ENCODE measurements around the gene PLCB2. TPM values are rescaled to one million over a fixed set of nuclear protein-coding genes. Genes with fewer than 3 reads are reported as not detected.

PLCB2 gene
- polyA plus RNA-seq, 1 donor, result 7.9 TPM

DNA sequence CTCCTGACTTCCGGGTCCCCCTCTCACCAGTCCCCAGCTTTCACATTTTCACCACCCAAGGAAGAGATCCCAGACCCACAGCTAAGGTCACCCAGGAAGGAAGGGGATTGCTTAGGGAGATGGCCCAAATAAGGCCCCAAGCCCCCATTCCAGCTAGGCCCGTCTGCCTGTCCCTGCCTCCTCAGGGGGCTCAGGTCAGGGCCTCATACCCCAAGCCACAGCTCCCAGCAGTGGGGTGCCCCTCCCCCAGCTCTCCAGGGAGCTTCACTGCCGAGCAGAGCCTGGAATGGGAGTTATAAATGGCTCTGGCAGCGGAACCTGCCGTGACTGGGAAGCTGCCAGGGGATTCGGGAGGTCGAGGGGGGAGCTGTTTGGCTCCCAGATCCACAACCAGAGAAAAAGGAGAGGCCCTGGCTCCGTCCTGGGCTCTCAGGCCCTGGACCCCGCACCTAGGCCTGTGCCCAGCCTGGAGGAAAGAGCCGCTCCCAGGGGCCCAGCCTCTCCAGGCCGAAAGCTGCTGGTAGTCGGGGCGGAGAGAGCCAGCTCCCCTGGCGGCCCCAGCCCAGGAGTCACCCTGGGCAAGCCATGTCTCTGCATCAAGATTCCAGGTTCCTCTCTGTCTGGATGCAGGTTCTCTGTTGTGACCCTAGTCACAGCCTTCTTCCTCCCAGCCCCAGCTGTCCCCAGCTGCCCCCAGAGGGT, 32.5 kb upstream of the PLCB2 start:
- peak; percentile 56 for DNase-seq

DNA sequence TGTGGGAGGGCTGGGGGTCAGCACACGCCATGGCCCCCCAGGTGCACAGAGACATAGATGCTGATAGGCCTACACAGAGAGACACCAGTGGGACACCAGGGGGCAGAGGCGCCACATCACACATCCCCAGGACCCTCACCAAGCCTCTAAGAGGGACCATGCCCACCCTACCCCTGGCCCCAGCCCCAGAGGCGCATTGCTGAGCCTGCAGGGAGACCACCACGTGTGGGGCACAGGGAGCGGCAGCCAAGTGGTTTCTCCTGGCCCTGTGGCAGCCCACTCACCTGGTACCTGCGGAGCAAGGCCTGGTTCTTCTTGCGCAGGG, 31.8 kb upstream of the PLCB2 start:
- DNase-seq, result no peak

DNA sequence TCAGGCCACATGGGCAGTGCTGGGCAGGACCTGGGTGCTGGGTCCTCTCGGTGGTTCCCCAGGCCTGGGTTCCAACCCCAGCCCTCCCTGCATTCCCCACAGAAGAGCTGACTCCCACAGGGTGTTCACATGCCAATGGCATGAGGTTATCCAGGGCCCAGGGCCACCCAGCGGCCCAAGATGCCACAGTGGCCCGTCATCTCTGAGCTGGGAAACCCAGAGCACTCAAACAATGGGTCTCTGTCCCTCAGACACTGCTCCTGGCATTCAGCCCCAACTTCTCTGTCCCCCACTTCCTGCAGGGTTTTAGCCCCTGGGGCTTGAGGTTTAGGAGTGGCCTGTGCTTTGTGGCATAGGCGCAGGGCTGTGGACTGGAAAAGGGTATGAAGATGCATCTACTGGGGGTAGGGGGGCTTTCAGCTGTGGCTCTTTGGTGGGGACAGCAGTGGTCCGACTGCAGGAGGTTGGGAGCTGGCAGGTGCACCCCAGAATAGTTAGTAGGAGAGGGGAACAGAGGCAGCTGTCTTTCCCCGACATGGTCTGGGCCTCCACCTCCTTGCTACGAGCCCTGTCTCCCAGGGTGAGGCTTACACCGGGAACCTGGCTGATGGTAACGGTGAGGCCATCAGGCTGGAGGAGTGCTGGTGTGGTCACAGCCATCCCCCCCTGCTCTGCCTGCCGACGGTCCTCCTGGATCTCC, 31.3 kb upstream of the PLCB2 start:
- DNase-seq, result no peak

DNA sequence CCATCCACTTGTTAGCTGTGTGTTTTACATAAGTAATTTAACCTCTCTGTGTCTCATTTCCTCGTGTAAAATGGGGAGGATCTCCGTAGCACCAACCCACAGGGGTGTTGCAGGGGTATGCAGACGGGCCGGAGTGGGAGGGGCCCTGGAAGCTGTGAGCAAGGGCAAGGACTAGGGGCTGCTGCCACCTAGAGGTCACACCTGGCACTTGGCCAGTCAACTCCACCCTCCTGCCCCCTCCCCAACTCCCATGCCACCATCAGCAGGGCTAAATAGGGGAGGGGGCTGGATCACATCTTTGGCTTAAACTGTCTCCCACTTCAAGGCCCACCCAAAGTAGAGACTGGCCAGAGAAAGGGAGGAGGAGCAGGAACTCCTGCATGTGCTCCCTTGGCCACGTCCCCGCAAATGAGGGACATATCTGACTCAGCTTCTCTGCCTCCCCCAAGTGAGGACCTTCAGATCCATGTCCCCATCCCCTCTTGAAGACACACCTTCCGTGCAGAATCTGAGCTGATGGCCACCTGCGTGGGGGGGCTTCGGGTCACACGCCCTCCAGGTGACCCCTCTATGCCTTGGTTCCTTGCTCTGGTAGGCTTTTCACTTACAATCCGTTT, 30.4 kb upstream of the PLCB2 start:
- DNase-seq, result peak; percentile 49

DNA sequence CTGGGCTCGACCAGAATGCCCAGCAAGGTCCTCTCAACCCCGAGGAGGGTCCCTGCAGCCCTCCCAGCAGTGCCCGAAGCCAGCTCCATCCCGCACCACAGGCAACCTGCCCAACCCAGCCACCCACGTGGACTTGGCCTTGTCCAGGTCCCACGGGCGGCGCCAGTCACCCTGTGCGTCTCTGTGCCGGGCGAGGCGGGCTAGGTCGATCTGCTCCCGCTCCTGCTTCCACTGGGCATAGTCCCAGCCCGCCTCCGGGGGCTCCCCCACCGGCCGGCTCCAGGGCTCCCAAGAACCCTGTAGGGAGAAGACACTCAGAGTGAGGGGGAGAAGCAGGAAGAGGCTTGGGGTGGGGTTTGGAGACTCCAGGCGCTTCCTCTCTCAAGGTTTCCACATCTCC, 29.9 kb upstream of the PLCB2 start:
- no peak for DNase-seq

DNA sequence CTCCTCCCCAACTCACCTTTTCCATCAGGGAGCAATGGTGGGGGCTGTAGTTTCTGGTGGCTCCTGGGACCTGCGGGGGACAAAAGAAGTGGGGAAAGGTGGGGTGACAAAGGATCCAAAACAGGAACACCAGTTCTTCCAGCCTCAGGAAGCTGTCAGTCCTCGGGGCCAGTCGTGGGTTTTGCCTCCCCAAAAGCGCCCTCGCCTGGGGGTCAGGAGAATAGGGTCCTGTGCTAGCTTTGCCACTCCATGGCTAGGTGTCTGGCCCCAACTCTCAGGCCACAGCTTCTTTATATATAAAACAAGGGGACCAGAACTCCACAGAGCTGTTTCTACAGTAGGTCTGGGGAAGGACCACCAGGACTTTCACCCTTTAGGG, 29.0 kb upstream of the PLCB2 start:
- DNase-seq, result no peak

DNA sequence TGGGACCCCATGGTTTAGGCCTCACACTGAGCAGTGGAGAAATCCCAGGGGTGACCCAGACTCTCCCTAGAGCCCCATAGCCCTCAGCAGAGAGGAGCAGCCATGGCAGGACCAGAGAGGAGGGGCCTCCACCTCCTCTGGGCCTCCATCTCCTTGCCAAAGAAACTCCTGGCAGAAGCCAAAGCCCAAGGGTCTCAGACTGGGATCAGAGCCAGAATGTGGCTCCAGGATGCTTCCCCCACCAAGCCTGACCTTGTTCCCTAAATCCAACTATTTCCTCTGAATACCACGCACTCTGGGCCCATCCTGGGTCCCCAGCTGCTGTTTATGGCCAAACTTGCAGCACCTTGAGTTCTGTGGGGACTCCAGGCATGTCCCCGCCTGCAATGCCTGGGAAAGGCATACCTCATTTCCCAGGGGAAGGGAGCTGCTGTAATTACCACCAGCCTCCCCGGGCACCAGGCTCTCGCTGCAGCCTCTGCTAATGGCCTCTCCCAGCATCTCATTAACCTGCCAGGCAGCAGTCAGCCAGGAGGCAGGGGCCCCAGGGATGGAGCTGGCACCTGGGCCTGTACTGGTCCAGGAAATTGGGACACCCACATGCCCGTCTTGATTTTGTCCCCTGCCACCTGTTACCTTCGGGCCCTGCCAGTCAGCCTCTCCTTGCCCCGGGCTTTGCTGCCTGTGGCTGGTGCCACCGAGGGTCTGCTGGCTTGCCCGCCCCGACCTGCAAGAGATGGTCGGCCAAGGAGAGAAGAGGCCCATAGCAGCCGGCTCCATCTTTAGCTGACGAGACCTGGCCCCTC, 28.4 kb upstream of the PLCB2 start:
- DNase-seq, result no peak

DNA sequence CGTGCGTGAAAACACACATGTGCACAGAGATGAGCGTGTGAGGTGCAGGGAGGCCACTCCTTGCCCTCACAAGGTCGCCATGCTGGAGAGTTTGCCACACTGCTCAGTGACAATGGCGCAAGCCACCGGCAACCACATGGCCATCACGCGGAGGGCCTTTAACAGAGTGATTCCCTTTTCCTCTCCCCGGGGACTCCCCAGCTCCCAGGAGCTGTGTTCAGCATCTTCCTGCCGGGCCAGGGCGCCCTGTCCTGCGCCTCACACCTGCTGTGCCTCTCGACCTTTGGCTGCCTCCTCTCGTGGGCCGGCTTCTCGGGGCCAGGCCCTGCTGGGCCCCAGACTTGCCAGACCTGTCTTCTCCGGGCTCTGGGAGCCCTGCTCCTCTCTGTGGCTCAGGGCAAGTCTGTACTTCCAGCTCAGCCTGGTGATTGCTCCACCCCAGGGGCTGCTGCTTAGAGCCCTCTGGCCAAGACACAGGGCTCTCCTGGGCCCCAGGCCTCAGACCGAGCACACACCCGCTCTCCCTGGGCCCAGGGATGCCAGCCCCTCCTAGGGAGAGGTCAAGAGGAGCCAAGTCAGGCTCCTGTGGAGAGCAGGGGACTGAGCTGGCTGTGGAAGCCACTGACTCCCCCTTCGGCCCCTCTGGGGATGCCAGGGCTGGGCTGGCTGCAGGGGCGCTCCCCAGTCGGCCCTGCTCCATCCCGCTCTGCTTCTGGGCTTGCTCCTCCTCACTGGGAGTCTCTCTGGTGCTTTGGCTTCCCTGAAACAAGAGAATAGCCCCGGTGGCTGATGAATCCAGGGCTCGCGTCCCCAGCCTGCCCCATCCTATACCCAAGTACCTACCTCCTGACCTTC, 27.4 kb upstream of the PLCB2 start:
- DNase-seq, result no peak

DNA sequence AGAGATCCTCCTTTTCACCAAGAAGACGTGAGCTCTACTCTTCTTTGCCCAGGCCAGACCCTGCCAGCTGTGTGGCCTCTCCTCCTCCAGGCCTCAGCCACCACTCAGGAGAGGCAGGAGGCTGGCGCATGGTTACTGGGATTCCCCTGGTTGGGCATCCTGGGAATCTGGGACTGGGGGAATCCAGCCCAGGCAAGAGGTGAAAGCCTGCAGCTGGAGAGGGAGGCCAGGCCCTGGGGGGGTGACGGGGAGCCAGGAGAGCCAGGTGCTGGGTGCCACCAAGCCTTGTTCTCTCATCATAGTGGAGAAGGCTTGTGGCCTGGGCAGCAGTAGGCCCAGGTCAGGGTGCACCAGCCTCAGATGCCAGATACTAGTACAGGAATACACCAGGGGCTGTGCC, 26.8 kb upstream of the PLCB2 start:
- no peak for DNase-seq

DNA sequence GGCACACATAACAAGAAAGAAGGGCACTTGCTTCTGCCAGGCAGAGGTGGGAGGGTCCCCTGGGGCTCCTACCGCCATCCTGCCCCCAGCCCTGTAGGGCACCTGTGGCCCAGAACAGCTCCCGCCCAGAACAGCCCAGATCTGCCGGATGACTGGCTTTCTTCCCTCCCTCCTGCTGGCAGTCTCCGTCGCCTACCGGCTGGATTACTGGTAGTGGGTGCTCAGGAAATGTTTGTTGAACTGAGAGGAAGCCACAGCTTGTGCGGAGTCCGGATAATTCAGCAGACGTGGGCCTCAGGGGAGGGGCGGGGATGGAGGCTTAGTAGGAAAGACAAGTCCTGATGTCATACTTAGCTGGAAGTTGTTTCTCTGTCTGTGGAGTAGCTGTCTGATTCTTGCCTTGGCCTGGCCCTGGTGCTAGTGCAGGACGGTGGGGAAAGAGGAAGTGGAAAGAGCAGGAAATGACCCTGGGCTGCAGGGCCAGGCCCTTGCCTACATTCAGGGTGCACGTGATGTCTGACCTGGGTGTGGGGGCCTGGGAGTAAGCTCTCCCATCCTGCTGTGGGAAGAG, 26.3 kb upstream of the PLCB2 start:
- DNase-seq, result peak; percentile 76

DNA sequence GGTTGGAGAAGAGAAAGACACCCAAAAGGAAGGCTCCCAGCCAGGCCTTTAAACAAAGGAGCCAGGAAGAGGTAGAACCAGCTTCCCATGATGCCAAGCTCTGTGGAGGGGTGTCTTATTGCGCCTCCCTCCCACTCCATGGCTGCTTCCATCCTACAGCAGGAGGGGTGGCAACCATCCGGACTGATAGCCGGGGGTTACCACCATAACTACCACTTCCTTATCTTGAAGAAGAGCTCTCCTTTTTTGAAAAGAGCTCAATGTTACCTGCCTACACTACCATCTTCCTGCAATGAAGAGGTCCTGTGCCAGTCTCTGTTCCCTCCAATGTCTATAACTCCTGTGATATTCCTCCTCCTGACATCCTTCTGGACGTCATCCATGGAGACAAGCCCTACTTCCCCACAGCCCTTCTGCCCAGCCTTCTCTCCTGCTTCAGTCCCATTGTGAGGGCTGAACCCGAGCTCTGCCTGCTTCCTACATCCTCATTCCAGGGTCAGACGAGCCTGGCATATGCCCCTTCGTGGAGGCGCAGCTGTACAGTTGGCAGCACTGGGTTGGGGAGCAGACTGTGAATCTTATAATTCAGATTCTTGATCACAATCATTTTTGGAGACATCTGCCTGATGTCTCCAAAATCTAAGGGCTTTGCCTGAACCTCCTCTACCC, 24.5 kb upstream of the PLCB2 start:
- no peak for DNase-seq

DNA sequence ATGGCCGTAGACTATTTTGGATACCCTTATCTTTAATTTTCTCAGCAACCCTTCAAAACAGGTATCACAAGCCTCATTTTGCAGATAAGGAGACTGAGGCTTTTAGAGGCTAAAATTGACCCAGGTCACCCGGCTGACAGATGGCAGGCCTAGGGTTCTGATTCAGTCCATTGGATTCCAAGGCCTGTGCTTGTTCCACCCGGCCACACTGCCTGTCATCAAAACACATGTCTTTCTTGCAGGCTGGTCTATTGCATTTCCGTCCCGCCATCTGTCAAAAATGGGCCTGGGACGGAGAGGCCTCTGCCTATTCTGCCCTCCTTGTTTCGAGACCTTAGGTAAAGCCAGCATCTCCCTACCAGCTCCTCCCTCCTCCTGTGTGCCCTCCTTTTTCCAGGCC, 23.9 kb upstream of the PLCB2 start:
- DNase-seq, result no peak

DNA sequence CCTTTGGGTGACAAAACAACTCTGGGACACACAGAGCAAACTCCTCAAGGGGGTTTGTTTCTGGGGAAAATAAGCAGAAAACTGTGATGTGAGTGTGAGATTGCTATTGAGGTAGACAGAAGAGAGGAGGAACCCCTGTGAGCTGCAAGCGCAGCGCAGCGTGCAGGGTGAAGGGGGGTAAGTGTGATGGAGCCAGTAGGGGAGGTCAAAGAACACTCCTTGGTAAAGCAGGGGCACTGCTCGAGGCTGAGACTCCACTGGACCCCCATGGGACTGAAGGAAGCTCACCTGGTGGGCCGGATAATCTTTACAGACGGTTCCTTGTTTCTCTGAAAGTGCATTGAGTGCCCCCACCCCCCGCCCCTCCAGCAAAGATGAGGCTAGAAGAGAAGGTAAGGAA, 23.3 kb upstream of the PLCB2 start:
- no peak for DNase-seq

DNA sequence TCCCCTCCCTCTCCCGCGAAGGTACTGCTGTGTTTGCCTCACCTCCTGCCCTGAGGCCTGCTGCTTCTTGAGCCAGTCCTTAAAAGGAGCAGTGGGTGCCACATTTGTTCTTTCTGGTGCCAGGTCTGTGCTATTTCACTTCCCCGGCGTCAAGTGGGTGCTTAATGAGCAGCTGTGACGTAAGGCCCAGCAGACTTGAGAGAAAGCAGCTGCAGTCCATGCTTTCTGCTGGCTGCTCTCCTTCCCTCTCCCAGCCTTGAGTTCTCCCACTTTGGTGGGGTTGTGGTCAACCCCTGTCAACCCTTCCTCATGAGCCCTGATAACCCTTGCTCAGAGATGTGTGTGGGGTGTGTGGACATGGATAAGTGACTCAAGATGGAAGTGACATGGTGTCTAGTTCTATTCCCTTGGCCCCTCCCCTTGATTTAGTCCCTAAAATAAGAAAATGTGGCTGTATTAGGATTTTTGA, 22.7 kb upstream of the PLCB2 start:
- DNase-seq, result no peak

DNA sequence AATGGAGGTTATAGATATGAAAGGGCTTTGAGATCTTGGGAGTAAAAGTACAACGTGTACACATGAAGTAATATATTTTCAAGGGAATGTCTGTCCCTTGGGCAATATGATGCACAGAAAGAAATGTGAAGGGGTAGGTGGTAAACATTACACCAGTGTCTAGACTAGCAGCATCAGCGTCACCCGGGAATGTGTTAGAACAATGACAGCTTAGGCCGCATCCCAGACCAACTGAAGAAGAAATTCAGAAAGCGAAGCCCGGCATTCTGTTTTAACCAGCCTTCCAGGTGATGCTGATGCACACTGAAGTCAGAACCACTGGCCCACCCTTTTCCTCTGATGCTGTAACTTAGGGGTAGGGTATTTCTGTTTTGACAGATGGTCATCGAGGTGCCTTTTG, 22.1 kb upstream of the PLCB2 start:
- no peak for DNase-seq

DNA sequence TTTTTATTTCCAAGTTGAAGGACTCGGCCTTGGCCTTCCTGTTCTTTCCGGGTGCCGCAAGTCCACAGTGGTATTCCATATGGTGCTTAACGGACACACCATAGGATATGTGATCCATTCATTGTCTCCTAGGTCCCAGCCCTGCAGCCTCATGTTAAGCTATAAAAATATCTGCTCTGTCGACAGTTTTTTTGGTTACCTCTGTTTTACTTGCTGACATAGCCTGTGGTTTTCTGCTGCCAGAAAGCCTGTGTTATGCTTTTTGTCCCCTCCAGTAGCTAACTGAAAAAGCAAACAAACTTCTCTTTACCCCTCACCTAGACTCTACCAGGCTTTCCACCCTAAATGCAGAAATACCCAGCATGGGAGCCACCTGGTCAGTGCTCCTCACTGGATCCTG, 21.0 kb upstream of the PLCB2 start:
- DNase-seq, result no peak

DNA sequence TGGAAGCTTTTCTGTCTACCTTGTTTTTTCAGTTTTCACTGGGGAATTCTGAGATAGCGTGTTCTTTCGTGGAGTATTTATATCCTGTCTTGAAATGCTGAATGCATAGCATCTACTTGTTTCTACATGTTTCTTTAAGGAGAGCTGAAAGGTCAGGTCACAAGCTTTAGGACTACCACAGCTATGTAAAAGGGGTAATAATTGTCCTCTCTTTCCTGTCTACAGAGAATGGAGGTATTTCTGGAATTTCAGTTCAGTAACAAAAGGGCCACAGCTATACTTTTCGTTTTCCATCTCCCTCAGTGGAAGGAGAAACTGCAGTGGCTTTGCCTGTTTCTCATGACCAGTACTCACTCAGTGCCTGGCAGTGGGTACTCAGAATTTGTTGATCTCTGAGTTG, 20.4 kb upstream of the PLCB2 start:
- no peak for DNase-seq

DNA sequence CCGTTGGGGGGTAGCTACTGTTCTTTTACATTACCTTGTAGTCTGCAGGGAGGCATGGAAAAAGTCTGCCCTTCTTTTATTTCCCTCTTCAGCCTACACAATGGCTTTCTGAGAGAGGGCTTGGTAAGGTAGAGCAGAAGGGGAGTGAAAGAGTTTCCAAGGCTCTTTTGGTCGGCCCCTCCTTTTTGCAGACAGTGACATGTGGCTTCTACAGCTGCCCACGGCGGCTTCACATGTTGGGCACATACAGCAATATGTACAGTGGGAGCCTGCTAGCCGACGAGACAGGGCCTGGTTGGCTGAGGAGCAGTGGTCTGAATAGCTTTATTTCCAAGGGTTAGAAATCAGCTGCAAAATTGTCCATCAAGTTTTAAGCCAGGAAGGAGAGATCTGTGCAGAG, 19.7 kb upstream of the PLCB2 start:
- no peak for DNase-seq

DNA sequence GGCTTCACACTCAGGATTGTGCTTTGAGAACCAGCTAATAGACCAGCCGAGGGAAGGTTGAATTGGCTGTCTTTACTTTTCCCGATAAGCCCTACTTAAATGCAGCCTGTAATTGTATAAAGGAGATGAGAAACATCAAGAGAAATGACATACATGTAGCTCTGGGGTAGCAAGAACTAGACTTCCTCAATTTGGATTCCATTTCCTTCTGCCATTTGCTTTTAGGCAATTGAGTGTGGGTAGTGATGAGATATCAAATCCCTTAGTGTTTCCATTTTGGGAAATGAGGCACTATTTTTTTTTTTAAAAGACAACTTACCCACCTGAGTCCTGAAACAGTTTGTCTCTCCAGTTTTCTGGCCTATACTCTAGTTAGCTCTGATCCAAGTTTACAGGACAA, 18.0 kb upstream of the PLCB2 start:
- no peak for DNase-seq

DNA sequence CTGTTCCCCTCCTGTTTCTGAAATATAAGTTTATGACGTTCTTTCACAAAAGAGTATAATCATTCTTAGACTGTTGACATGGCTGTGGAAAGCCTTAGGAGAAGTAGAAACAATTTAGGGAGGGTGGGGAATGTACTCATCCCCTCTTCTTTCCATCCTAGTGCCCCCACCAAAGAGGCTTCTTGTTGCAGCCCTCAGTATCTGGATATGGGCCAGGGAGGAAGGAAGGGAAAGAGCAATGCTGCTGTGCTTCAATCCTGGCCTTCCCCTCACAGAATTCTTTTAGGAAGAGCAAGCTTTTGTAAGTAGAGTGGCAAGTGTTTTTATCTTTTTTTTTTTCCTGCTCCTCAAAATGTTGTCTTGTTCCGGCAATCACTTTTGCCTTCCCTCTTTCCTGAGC, 17.5 kb upstream of the PLCB2 start:
- DNase-seq, result no peak
